Duodenal mucosa (tissue), 2 donors: Measurements from ENCODE around the gene PRRC2B.

Experiments
- H3K27ac ChIP-seq: one replicate; pipeline ENCODE4 v1.7.0; 2013; ENCODE audit warnings: low read depth, low read length
- H3K27me3 ChIP-seq, 2 donors: one replicate each; pipeline ENCODE4 v1.7.0; 2013; ENCODE audit warnings: low read length in 2 of 2, control low read depth in 1 of 2; ENCODE audit not compliant: insufficient read depth in 2 of 2, control insufficient read depth in 1 of 2
- H3K36me3 ChIP-seq, 2 donors: one replicate each; pipeline ENCODE4 v1.7.0; 2013; ENCODE audit warnings: low read length in 2 of 2, control low read depth in 1 of 2; ENCODE audit not compliant: insufficient read depth in 2 of 2, control insufficient read depth in 1 of 2
- H3K4me1 ChIP-seq, 2 donors: one replicate each; pipeline ENCODE4 v1.7.0; 2013; ENCODE audit warnings: low read length in 2 of 2, control low read depth in 1 of 2; ENCODE audit not compliant: insufficient read depth in 2 of 2, control insufficient read depth in 1 of 2
- H3K4me3 ChIP-seq, 2 donors: one replicate each; pipeline ENCODE4 v1.7.0; 2013; ENCODE audit warnings: low read length in 2 of 2, low read depth in 1 of 2
- H3K9ac ChIP-seq, 2 donors: one replicate each; pipeline ENCODE4 v1.7.0; 2013; ENCODE audit warnings: low read length in 2 of 2, low read depth in 1 of 2
- H3K9me3 ChIP-seq, 2 donors: one replicate each; pipeline ENCODE4 v1.7.0; 2013; ENCODE audit warnings: low read length in 2 of 2, control low read depth in 1 of 2; ENCODE audit not compliant: control insufficient read depth in 1 of 2

The PRRC2B gene

DNA sequence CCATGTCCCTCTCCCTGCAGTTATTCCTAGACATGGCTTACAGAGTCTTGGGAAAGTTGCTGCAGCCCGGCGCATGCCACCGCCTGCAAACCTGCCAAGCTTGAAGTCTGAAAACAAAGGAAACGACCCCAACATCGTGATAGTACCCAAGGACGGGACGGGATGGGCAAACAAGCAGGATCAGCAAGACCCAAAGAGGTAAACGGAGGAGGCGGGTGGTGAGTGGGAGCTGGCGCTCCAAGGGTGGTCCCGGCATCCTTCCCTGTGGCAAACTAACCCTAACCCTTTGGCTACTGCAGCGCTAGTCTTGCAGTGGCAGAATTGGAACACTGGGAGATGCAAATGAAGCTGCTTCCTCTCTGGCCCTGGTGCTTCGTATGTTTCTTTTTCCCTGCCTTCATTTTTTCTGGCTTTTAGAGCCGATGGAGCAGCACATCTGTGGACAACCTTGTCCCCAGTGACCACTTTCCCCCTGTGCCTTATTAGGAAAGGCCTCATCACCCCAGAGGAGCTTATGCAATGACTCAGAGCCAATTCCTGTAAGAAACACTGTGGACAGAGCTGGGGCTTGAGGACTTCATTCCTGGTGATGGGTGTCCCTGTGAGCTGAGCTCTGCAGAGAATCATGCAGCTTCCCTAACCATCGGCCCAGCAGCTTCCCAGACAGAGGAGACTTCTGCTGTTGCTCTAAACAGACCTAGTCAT, 38.9 kb downstream of the PRRC2B start:
- no peak overlapping the region for H3K27ac ChIP-seq
- no peak overlapping the region for H3K9ac ChIP-seq
- no peaks in the 10 kb centered on the region for H3K4me1 ChIP-seq
- H3K4me3 ChIP-seq: no peak overlapping the region
- H3K27me3 ChIP-seq: no peaks in the 10 kb centered on the region
- peaks cover 41 to 53% of the 10 kb centered on the region in 2 donors for H3K36me3 ChIP-seq
- H3K9me3 ChIP-seq: no peaks in the 10 kb centered on the region

DNA sequence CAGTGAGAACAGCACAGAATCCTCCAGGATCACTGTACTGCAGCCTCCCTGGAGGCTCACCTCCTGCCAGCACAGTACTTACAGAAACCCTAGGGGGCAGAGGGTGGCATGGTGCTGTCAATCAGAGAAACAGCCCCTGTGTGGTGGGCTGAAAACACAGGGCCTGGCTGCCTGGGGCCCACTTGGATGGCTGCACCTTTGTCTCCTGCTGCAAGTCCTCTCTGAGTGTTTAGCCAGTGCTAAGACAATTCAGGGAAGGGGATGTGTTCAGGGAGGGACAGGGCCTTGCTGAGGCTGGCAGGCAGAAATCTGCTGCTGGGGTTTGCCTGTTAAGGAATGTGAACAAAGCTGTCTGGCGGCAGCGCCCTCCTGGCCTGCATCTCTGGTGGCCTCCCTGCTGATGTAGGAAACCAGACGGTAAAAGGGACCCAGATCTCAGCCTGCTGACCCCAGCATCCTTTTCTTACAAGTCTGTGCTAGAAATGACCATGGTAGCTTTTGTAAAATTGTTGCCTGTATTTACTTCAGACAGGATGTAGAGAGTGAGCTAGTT, 39.5 kb downstream of the PRRC2B start:
- Histone ChIP-seq H3K27me3 (no peaks in the 10 kb centered on the region), H3K4me3 (no peak overlapping the region), H3K4me1 (no peaks in the 10 kb centered on the region), H3K27ac (no peak overlapping the region), H3K9ac (no peak overlapping the region), H3K9me3 (no peaks in the 10 kb centered on the region), H3K36me3 (peaks cover 47 to 59% of the 10 kb centered on the region in 2 donors)

DNA sequence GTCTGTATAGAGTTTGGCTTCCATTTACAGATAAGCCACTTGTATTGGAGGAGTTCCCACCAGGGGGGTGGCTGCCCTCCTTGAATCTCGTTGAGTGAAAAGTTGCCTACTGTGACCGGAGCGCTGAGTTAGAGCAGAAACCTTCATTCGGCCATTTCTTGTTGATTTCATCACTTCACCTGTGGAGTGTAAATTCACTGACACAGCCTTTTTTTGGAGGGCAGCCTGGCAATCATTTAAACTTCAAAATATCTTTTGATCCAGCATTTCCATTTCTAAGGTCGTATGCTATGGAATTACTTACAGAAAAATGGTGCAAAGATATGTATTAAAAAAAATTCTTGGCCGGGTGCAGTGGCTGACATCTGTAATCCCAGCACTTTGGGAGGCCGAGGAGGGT, 40.8 kb downstream of the PRRC2B start:
- H3K4me1 ChIP-seq: no peaks in the 10 kb centered on the region
- H3K36me3 ChIP-seq: peaks cover 58 to 72% of the 10 kb centered on the region in 2 donors
- no peak overlapping the region for H3K9ac ChIP-seq
- H3K9me3 ChIP-seq: no peaks in the 10 kb centered on the region
- H3K4me3 ChIP-seq: no peak overlapping the region
- H3K27me3 ChIP-seq: no peaks in the 10 kb centered on the region
- H3K27ac ChIP-seq: no peak overlapping the region

DNA sequence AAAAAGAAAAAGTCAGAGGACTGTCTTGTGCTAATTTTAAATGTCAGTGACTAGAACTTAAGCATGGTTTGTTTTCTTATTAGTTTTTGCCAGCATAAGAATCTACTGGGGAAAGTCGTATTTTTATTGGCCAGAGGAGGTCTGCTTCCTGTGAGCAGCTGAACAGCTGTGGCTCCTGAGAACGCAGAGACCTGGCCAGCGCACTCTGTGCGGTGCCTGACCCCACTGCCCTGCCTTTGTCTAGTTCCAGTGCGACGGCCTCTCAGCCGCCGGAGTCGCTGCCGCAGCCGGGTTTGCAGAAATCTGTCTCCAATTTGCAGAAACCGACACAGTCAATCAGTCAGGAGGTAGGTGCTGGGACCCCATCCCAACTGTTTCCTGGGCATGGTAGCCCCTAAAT, 42.5 kb downstream of the PRRC2B start:
- Histone ChIP-seq H3K9me3 (no peaks in the 10 kb centered on the region), H3K27me3 (no peaks in the 10 kb centered on the region), H3K27ac (no peak overlapping the region), H3K4me1 (no peaks in the 10 kb centered on the region), H3K9ac (no peak overlapping the region), H3K36me3 (peaks cover 63 to 80% of the 10 kb centered on the region in 2 donors), H3K4me3 (no peak overlapping the region)

DNA sequence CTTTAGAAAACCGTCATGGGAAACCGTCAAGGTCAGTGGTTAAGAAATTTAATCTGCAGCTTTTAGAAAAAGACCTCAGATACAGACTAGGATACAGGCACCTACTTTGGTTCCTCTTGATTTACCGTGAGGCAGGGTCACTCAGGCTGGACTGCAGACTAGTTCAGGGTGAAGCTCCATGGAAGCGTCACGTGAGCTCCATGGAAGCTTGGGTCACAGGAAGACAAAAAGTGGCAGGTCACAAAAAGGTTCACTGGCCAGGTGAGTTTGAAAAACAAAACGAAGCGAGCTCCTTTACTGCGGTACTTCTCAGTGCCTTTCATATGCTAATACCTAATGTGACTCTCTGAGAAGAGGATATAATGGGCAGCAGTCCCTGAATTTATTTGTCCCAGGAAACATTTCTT, 43.0 kb downstream of the PRRC2B start:
- no peaks in the 10 kb centered on the region for H3K9me3 ChIP-seq
- H3K36me3 ChIP-seq: peaks cover 67 to 82% of the 10 kb centered on the region in 2 donors
- H3K4me1 ChIP-seq: no peaks in the 10 kb centered on the region
- no peak overlapping the region for H3K27ac ChIP-seq
- H3K27me3 ChIP-seq: no peaks in the 10 kb centered on the region
- H3K9ac ChIP-seq: no peak overlapping the region
- no peak overlapping the region for H3K4me3 ChIP-seq

DNA sequence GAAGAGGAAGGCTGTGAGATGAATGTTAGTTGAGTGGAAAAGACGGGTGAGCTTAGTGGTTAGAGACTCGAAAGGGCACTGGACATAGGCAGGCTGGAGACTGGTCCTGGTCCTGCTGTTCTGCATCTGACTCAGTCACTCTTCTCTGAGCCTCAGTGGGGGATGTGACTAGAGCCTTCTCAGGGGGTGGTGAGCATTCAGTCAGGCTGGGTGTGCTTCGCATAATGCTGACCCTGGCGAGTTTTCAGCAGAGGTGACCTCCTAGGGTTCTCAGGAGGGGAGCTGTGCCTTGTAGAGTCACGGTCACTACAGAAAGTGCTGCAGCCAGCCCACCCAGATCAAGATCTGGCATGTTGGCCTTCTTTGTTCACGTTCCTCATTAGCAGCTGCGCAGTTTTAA, 44.3 kb downstream of the PRRC2B start:
- Histone ChIP-seq H3K9ac (no peak overlapping the region), H3K27me3 (no peaks in the 10 kb centered on the region), H3K4me3 (no peak overlapping the region), H3K36me3 (peaks cover 60 to 69% of the 10 kb centered on the region in 2 donors), H3K27ac (no peak overlapping the region), H3K4me1 (no peaks in the 10 kb centered on the region), H3K9me3 (no peaks in the 10 kb centered on the region)

DNA sequence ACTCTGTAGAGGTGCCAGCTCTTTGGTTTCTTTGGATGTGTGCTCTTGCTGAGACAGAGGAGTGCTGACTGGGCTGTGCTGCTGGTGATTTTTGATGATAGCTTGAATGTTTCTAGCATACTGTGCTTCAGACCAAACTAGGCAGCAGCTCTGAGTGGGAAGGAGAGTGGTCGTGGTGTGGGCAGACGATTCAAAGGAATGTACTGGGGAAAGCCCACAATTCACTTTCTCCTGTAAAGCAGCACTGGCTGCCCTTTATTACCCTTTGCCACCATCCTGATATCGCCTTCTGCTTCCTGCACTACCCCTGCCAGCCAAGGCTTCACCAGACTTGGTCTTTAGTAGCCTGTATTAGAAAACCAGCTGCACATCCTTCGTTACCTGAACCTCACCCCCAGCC, 45.3 kb downstream of the PRRC2B start:
- peaks cover 56 to 69% of the 10 kb centered on the region in 2 donors for H3K36me3 ChIP-seq
- no peaks in the 10 kb centered on the region for H3K27me3 ChIP-seq
- no peak overlapping the region for H3K27ac ChIP-seq

DNA sequence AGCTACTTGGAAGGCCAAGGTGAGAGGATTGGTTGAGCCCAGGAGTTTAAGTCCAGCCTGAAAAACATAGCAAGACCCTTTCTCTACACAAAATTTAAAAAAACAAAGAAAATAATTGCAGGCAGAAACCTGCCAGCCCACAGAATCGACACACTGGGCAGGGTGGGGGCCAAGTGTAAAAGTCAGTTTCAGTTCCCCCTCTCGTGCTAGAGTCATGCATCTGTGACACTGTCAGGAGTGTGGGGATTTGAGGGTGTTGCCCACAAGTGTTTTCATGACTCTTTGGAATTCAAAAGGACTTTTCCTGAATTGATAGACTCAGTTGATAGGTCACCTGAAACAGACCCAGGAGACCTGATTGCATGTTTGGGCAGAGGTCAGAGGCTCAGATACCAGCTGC, 47.6 kb downstream of the PRRC2B start:
- no peak overlapping the region for H3K9ac ChIP-seq
- H3K36me3 ChIP-seq: peaks cover 60 to 77% of the 10 kb centered on the region in 2 donors
- H3K27me3 ChIP-seq: no peaks in the 10 kb centered on the region
- no peaks in the 10 kb centered on the region for H3K4me1 ChIP-seq
- no peak overlapping the region for H3K4me3 ChIP-seq
- no peaks in the 10 kb centered on the region for H3K9me3 ChIP-seq
- H3K27ac ChIP-seq: no peak overlapping the region

More for the DNA sequence above, 45.3 kb downstream of the PRRC2B start:
- H3K9me3 ChIP-seq: no peaks in the 10 kb centered on the region
- H3K4me3 ChIP-seq: no peak overlapping the region
- H3K4me1 ChIP-seq: no peaks in the 10 kb centered on the region
- no peak overlapping the region for H3K9ac ChIP-seq

DNA sequence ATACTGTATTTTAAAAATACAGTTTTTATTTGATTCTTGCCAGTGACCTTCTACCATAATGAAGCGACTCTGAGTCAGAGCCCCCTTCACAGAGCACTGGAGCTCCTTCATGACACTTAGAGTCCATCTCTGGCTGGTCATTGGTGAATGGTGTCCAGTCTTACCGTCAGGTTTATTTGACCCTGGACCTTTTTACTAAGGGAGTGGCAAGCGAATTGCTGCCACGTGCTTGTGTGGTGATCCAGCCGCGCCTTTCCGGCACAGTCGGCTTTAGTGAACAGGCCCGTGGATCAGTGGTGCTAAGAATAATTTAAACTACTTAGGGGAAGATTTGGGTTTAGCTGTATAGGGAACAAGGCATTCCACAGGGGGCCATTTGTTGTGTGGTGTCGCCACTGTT, 48.5 kb downstream of the PRRC2B start:
- H3K27ac ChIP-seq: no peak overlapping the region
- H3K27me3 ChIP-seq: no peaks in the 10 kb centered on the region
- no peaks in the 10 kb centered on the region for H3K9me3 ChIP-seq
- H3K36me3 ChIP-seq: peaks cover 61 to 77% of the 10 kb centered on the region in 2 donors
- no peaks in the 10 kb centered on the region for H3K4me1 ChIP-seq
- no peak overlapping the region for H3K9ac ChIP-seq
- H3K4me3 ChIP-seq: no peak overlapping the region

DNA sequence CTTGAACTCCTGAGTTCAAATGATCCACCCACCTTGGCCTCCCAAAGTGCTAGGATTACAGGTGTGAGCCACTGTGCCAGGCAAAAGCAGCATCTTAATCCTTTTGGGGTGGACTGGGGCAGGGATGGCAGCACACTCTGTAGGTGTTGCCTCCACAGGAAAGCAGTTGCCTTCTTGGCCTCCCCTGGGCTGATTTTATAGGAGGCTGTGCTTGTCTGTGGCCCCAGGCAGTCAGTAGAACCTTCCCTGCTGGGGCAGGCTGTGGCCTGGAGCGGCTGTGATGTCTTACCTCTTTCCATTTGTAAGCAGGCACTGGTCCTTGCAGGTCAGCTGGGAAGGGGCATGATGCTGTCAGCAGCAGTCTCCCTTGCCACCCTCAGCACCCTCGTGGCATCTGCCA, 49.8 kb downstream of the PRRC2B start:
- H3K27me3 ChIP-seq: no peaks in the 10 kb centered on the region
- no peaks in the 10 kb centered on the region for H3K4me1 ChIP-seq
- H3K27ac ChIP-seq: no peak overlapping the region
- H3K36me3 ChIP-seq: peaks cover 53 to 75% of the 10 kb centered on the region in 2 donors
- no peak overlapping the region for H3K4me3 ChIP-seq
- H3K9me3 ChIP-seq: no peaks in the 10 kb centered on the region
- no peak overlapping the region for H3K9ac ChIP-seq
